Thyroid gland (tissue), 4 donors: ENCODE results near the gene CDC14B. TPM values are rescaled to one million over a fixed set of nuclear protein-coding genes. Genes with fewer than 3 reads are reported as not detected.

Experiments used
- DNase-seq, 2 donors: peaks; one replicate each; pipeline ENCODE4 v3.0.0-alpha.2; 2019
- H3K27ac ChIP-seq, 3 donors: fragments of 200-600 bp; sonication (generic); 1 replicate in 2 of 3; 2 replicates in 1 of 3; pipeline ENCODE4 v1.5.1; 2016 to 2019; ENCODE audit warnings: mild to moderate bottlenecking in 1 of 3, moderate library complexity in 1 of 3
- H3K27me3 ChIP-seq: fragments of 200-600 bp; sonication (generic); one replicate; pipeline ENCODE4 v1.5.1; 2019
- H3K36me3 ChIP-seq, 2 donors: fragments of 200-600 bp; sonication (generic); one replicate each; pipeline ENCODE4 v1.5.1; 2016 to 2019
- H3K4me1 ChIP-seq, 2 donors: fragments of 200-600 bp; sonication (generic); one replicate each; pipeline ENCODE4 v1.5.1; 2017 to 2019
- H3K4me3 ChIP-seq, 3 donors: fragments of 200-600 bp; sonication (generic); replicated peaks in 1 of 3; 1 replicate in 2 of 3; 2 replicates in 1 of 3; pipeline ENCODE4 v1.5.1; 2016; ENCODE audit warnings: mild to moderate bottlenecking in 1 of 3
- H3K9me3 ChIP-seq: fragments of 200-600 bp; sonication (generic); one replicate; pipeline ENCODE4 v1.5.1; 2017
- CTCF ChIP-seq, 6 experiments: fragments of 200-600 bp in 3 of 6; fragments of 450-650 bp in 3 of 6; sonication (generic) in 3 of 6; IDR thresholded peaks; one replicate each; pipeline ENCODE4 v1.5.1; 2016 to 2019; ENCODE audit warnings: antibody characterized with exemption in 6 of 6, mild to moderate bottlenecking in 2 of 6, inconsistent platforms in 1 of 6, moderate library complexity in 1 of 6
- POLR2A ChIP-seq, 2 donors: fragments of 450-650 bp; IDR thresholded peaks; one replicate each; pipeline ENCODE4 v1.6.1; 2017; ENCODE audit warnings: antibody characterized with exemption in 2 of 2, mild to moderate bottlenecking in 2 of 2, moderate library complexity in 1 of 2
- WGBS, 2 donors: methylation state at CpG; one replicate each; pipeline ENCODE4 v1.1.5; 2017; 5-methylcytosine and 5-hydroxymethylcytosine counted together
- intact Hi-C: fragments of 100-400 bp; cut with DNase I; formaldehyde crosslinking; loops from one replicate; pipeline ENCODE4 v1.15.1; 2023
- total RNA-seq, 4 donors: library from RNA; depleted of rRNA; stranded (reverse); fragments of >200 nt; gene quantifications; one replicate each; pipeline ENCODE4 v1.2.3, GENCODE V29; 2016

The CDC14B gene
- total RNA-seq, 4 donors from 2014 or later, result 39.7 to 87.4 (median 56.3) TPM

- DNase-seq, result peak; percentile 48 to 66
- Histone ChIP-seq H3K27me3 (no peaks in the 10 kb centered on the region), H3K4me1 (peaks cover 6 to 18% of the 10 kb centered on the region in 2 donors), H3K36me3 (no peaks in the 10 kb centered on the region), H3K27ac (peak overlapping the region; percentile 19 to 71 (median 36)), H3K9me3 (no peaks in the 10 kb centered on the region), H3K4me3 (no peak overlapping the region)
- 60 to 65% methylated on average over 12 of the region's 12 CpGs for WGBS, 2 donors
- TF ChIP-seq CTCF (IDR thresholded peaks at IDR 0.05) (no peak), POLR2A (IDR thresholded peaks at IDR 0.05) (peak in 1 of 2 donors; percentile 25)
- intact Hi-C loops, result no loop called here
Measured at GRCh38 chr9:96612105-96612965, 7.3 kb downstream of the CDC14B start.

GRCh38 chr9:96611302-96611701 is 8.3 kb downstream of the CDC14B start:
- TF ChIP-seq CTCF (IDR thresholded peaks at IDR 0.05) (no peak), POLR2A (IDR thresholded peaks at IDR 0.05) (no peak)
- Histone ChIP-seq H3K27ac (peak overlapping the region in 1 of 3 donors; percentile 19), H3K9me3 (no peaks in the 10 kb centered on the region), H3K4me3 (no peak overlapping the region), H3K4me1 (peaks cover 6 to 18% of the 10 kb centered on the region in 2 donors), H3K36me3 (no peaks in the 10 kb centered on the region), H3K27me3 (no peaks in the 10 kb centered on the region)
- intact Hi-C loops, result no loop called here
- DNase-seq, result no peak
- WGBS, 2 donors, result 82 to 91% methylated on average over 3 of the region's 3 CpGs

DNA sequence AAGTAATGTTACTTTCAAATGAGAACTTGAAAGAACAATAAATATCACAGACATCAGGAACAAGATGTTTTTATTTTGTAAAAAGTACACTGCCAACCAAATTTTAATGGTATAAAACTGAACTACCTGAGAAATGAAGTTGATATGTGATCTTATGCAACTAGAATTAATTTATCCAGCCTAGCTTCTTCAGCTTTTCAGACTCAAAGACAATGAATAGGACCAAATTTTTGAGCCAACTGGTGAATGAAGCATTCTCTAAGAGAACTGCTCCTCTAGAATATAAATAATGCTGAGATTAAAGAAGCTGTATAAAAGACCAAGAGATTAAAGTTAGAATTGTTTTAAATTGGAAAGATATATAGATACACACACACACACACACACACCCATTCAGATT is 9.9 kb downstream of the CDC14B start:
- Histone ChIP-seq H3K36me3 (no peaks in the 10 kb centered on the region), H3K9me3 (no peaks in the 10 kb centered on the region), H3K4me1 (peaks cover 6 to 18% of the 10 kb centered on the region in 2 donors), H3K27me3 (no peaks in the 10 kb centered on the region), H3K4me3 (no peak overlapping the region), H3K27ac (no peak overlapping the region)
- intact Hi-C loops, result no loop called here
- DNase-seq, result no peak
- TF ChIP-seq POLR2A (IDR thresholded peaks at IDR 0.05) (no peak), CTCF (IDR thresholded peaks at IDR 0.05) (no peak)

DNA sequence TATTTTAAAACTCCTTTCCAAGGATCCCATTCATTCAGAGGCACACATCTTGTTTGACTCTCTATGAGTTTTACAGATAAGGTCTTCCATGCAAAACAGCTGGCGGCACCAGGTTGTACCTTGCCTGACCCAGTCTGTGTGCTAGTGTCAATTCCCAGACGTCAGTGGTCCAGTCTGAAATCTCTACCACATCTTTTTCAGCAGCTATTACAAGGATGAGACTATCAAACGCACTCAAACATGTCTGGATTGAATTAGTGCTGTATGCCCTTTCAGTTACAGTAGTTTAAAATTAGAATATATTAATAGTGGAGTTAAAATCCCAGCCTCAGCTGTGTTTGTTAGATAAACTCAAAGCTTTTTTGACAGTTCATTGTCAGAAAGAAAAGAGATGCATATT is 11.7 kb downstream of the CDC14B start:
- Histone ChIP-seq H3K27me3 (no peaks in the 10 kb centered on the region), H3K4me1 (peaks cover 21 to 32% of the 10 kb centered on the region in 2 donors), H3K36me3 (no peaks in the 10 kb centered on the region), H3K4me3 (no peak overlapping the region), H3K27ac (no peak overlapping the region), H3K9me3 (no peaks in the 10 kb centered on the region)
- intact Hi-C loops, result no loop called here
- no peak for TF ChIP-seq POLR2A (IDR thresholded peaks at IDR 0.05)
- no peak for TF ChIP-seq CTCF (IDR thresholded peaks at IDR 0.05)
- WGBS, 2 donors, result 85 to 92% methylated on average over 3 of the region's 3 CpGs
- DNase-seq, result no peak

DNA sequence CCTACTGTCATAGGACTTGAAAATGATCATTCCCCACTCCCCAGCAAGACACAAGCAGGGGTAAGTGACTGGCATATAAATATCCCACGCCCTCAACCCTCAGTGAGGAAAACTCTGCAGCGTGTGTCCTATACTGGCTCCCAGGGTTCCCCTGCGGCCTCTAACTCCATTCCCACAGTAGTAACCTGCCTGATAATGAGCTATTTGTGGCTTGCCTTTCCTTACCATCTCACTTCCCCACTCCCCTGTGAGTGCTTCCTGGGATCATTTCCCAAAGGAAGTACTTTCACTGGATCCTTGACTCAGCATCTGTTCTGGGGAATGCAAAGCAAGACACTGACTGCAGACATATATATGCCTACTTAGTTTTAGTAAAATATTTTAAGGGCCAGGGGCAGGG is 14.3 kb downstream of the CDC14B start:
- no peak for DNase-seq
- intact Hi-C loops, result no loop called here
- 86 to 96% methylated on average over 3 of the region's 3 CpGs for whole genome bisulfite sequencing, 2 donors

More for the DNA sequence above, 14.3 kb downstream of the CDC14B start:
- TF ChIP-seq POLR2A (IDR thresholded peaks at IDR 0.05), result no peak
- no peak for TF ChIP-seq CTCF (IDR thresholded peaks at IDR 0.05)
- Histone ChIP-seq H3K4me1 (peaks cover 24 to 26% of the 10 kb centered on the region in 2 donors), H3K4me3 (no peak overlapping the region), H3K9me3 (no peaks in the 10 kb centered on the region), H3K36me3 (no peaks in the 10 kb centered on the region), H3K27me3 (no peaks in the 10 kb centered on the region), H3K27ac (no peak overlapping the region)
